NCI-H2081 (cell line): Measurements from ENCODE around the gene ENDOU.
A peak's percentile ranks its signal among the peaks of the same experiment; 100 is the strongest.
"Not testable (repeated sequence)": the region's sequence is repeated elsewhere in the genome, so short reads cannot be mapped to it uniquely, and the experiment has no call there.

Experiments used
- DNase-seq, 2 experiments: peaks; one replicate each; lab custom pipeline; 2025; lab: John Stamatoyannopoulos, UW

ENDOU gene

GRCh38 chr12:47687636-47688035, 37.7 kb downstream of the ENDOU start:
- no peak for DNase-seq

DNA sequence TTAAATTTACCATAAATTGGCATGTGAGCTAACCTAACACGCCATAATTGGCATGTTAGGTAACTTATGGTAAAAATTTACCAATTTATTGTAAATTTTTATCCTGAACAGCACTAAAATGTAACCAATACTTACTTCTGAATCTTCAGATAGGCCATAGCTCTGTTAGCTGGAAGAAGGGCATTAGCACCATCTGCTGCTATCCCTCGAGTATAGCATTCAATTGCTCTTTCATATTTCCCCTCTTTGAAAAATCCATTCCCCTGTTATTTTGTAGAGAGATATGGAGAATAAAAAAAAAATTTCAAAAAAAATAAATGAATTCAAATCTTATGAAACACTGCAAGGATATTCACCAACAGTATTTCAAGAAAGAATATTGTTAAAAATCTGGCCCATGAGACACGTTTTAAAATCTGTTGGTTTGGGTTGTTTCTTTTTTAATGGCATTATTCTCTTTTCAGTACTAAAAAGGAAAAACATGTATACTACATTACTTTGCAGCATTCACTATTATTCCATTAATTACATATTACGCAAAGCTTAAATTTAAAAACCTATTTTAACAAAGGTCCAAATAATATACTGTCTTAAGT, 38.5 kb downstream of the ENDOU start:
- peak; percentile 37 to 40 for DNase-seq

DNA sequence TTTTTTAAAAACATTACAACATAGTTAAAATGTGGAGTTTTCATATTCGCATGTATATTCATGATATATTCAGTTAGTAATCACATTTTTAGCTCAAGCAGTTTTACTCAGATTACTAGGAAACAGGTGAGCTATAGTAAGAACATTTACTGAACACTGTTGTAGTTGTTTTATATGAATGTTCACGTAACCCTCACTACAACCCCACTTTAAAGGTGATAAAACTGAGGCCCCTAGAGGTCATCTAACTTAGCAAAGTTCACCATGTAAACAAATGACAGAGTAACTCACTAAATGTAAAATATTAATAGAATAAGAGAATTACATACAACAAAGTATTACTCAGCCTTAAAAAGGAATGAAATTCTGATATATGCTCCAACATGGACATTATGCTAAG, 45.5 kb downstream of the ENDOU start:
- DNase-seq, result no peak

DNA sequence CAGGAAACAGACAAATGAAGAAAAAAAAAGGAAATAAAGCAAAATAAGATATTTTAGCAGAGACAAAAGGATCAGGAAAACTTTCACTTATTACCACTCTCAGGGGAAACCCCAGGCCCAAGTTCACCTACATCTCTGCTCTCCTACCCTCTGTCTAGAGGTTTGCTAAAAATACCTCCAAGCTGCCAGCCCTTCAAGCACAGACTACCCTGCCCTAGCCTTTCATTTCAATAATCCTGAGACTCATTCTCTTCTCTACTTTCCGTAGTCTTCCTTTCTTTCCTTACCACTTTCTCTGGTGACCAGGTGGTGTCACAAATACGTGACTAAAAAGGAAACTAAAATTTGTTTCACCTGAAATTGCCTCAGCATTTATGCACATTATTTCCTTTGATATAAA, 53.2 kb downstream of the ENDOU start:
- no peak for DNase-seq

DNA sequence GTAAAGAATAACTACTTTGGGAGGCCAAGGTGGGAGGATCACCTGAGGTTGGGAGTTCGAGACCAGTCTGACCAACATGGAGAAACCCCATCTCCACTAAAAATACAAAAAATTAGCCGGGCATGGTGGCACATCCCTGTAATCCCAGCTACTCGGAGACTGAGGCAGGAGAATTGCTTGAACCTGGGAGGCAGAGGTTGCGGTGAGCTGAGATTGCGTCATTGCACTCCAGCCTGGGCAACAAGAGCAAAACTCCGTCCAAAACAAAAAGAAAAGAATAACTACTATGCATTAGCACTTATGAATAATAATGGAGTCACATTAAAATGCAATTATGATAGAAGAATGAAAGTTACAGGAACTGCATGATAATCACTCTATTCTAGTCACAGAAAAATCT, 57.4 kb downstream of the ENDOU start:
- DNase-seq, result not testable (repeated sequence)
